Stimulated activated CD8-positive, alpha-beta memory T cell treated with anti-CD3 and anti-CD28 coated beads, Interleukin-15, amount 100 ng/mL, for 24 hours (primary cell): Measurements from ENCODE around the gene SDSL.

Source experiments
- DNase-seq: peaks from one replicate; pipeline ENCODE4 v3.0.0-alpha.2; 2020; ENCODE audit warnings: low read depth

Gene SDSL

DNA sequence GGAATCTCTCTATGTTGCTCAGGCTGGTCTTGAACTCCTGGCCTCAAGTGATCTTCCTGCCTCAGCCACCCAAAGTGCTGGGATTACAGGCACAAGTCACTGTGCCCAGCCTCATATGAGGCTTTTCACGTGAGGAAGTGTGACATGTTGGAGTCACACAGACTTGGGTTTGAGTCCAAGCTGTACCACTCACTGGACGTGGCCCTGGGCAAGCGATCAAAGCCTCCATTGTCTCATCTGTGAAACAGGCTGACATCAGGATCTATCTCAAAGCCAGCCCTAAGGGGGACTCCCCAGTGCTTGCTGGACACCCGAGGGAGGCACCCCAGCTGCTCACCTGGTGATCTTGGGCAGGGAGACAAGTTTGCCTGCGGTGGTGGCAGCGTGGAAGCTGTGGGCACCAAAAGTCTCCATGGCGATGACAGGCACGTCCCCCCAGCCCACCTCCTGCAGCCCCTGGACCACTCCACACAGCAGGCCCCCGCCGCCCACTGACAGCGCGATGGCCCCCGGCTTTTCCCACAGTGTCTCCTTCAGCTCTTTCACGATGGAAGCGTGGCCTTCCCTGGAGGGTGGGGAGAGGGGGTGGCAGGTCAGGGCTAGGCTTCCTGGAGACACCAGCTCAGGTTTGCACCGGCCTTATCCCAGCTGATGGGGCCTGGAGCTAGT, 25.2 kb upstream of the SDSL start:
- DNase-seq = no peak

DNA sequence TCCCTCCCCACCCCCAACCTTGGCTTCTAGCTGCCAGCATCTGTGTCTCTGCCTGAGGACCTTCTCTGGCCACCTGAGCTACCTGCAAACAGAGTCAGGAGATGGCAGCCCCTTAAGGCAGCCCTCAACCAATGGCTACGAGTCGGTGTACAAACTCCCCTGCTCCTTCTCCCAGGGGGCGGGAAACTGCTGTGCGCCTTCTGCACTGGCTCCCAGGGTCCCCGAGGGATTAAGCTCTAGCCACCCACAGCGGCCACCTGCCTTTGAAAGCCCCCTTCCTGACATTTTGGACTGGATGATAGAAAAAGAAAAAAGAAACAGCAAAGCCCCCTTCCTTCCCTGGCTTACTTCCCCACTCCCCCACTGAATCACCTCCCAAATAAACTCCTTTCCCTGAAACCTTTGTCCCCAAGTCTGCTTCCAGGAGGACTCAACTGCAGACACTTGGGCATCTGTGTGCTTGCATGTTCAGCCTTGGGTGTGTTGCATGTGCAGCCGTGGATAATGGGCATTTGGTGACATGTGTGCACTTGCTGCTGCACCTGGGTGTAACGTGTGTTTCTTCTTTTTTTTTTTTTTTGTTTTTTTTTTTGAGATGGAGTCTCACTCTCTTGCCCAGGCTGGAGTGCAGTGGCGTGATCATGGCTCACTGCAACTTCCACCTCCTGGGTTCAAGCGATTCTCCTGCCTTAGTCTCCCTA, 24.5 kb upstream of the SDSL start:
- no peak for DNase-seq

DNA sequence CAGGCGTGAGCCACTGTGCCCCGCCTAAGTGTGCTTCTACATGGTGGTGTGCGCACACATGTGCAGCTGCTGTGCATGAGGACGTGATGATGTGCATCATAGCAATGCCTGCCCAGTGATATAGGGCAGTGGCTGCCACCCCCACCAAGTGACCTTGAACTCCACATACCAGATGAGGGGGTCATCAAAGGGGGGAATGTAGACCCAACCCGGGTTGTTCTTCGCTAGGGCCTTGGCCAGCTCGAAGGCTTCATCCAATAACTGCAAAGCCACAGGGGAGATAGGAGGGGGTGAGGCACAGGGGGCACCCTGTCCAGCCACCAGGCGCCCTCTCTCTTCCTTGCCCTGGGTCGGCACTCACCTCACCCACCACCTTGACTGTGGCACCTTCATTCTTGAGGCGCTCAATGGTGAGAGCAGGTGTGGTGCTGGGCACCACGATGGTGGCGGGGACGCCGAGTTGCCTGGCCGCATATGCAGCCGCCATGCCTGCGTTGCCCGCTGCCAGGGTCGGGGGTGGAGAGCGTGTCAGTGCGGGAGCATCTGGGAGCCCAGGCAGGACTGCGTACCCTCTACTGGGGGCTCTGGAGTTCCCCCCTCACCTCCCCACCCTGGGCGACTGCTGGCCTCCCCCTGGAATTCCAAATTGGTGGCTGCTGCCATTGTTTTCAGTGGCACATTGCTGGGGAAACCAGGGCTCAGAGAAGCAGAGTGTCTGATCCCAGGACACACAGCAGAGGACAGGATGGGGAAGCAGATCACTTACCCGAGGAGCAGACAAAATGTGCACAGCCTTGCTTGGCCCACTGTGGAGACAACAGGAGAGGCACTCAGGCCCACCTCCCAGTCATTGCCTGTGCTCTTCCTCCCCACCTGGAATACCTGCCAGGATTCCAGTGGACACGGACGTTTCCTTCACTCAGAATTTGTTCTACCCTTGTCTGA, 23.6 kb upstream of the SDSL start:
- DNase-seq = no peak

DNA sequence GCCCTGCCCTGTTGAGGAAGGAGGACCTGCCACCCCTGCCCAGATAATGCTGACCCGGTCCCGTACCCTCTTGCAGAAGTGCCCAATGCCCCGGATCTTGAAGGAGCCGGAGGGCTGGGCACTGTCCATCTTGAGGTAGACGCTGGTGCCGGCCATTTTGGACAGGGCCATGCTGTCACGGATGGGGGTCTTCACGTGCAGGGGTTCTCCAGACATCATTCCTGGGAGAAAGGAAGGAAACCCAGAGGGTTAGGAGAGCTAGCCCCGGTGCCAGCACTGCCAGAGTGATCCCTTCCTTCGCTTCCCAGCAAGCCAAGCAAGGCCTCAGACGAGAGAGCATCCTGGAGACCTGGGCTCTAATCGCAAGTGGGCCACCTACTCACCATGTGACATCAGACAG, 22.7 kb upstream of the SDSL start:
- DNase-seq = no peak

DNA sequence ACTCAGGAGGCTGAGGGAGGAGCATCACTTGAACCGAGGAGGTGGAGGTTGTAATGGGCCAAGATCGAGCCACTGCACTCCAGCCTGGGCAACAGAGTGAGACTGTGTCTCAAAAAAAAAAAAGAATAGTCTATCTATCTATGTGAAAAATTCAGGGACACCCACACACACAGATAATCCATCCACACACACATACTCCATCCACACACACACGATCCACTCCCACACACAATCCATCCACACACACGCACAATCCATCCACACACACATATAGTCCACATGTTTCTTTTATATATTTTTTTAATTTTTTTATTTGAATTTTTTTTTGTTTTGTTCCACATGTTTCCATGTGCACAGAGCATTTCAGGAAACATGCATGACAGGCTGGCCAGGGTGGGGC, 21.8 kb upstream of the SDSL start:
- DNase-seq = no peak

DNA sequence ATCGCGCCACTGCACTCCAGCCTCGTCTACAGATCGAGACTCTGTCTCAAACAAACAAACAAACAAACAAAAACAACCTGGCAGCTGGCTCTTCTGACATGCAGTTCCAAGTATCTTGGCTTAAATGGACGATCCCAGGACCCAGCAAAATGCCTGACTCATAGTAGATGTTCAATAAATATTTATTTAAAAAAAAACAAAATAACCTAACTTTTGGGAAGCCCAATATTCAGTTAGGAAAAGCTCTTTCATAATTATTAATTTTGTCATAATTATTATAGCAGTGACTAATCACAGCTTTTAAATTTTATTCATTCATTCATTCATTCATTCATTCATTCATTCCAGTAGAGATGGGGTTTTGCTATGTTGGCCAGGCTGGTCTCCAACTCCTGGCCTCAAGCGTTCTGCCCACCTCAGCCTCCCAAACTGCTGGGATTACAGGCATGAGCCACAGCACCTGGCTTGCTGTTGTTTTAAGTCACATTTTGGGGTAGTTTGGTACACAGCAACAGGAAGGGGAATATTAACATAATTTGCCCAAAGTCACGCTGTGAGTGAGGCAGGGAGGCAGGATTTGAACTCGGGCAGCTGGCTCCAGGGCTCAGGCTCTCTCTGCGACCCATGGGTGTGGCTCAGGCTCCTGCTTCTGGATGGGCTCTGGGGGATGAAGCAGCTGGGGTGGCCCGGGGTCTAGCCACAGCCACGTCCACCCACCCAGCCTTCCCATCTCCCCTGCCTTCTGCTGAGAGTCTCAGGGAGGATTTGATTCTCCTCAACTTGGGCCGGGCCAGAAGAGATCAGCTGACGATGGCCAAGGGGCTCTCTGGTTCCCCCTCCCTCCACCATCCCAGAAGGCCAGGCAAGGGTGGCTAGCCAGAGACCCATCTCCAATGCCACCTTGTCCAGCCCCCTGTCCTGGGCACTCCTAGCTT, 20.8 kb upstream of the SDSL start:
- no peak for DNase-seq

DNA sequence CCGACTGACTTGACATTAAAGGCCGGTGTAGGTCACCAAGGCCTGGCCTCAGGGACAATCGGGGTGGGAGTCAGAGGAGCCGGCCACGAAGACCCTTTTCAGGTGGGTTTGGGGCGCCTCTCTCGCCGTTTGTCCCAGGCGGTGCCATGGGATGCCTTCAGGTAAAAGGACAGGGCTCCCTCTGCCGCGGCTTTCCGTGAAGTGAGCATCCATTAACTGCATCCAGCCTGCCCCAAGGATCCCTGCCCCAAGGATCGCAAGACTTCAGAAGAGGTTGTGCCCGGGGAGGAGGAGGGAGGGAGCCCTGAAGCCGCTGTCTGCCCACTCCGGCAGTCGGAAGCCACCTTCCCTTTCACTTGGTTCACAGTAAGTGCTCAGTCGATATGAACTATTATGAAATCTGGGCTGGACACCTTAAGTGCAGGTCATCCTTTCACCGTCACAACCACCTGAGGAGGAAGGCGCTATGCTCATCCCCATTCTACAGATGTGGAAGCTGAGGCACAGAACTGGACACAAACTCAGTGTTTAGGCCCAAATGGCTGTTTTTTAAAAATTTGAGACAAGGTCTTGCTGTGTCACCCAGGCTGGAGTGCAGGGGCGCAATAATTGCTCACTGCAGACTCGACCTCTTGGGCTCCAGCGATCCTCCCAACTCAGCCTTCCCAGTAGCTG, 19.5 kb upstream of the SDSL start:
- DNase-seq = no peak

DNA sequence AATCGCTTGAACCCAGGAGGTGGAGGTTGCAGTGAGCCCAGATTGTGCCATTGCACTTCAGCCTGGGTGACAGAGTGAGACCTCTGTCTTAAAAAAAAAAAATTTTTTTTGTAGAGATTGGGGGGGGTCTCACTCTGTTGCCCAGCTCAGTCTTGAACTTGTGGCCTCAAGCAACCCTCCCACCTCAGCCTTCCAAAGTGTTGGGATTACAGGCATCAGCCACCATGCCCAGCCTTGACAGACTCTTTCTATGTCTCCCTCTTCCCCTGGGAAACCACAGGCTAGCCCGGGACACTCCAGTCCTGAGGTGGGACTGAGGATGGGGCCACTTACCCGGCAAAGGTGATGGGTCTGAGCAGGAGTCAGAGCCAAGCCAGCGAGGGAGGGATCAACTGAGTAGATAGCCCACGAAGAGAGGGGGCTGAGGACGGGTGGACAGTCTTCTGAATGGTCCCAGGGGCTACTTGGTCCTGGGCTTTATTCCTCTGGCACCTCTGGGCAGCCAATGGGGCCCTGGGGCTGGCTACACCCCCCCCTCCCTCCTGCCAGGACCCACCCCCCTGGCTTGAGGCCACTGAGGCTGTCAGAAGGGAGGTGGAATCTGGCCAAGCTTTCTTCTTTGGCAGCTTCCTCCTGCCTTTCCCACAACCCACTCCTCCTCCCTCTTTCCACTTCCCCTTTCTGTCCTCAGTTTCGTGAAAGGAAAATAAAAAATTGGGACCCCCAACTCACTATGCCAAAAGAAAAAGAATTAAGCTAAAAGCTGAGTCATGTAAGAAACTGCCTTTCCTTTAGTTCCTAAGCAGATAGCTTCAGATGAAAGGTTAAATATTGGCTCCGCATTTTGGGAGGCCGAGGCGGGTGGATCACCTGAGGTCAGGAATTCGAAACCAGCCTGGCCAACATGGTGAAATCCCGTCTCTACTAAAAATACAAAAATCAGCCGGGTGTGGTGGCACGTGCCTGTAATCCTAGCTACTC, 18.5 kb upstream of the SDSL start, which contains the start of gene SDS:
TSS of gene SDS (minus strand) at position 453 of the 981 bp plus-strand sequence. CDS start 4,179 bp downstream, outside the sequence.
- no peak for DNase-seq

DNA sequence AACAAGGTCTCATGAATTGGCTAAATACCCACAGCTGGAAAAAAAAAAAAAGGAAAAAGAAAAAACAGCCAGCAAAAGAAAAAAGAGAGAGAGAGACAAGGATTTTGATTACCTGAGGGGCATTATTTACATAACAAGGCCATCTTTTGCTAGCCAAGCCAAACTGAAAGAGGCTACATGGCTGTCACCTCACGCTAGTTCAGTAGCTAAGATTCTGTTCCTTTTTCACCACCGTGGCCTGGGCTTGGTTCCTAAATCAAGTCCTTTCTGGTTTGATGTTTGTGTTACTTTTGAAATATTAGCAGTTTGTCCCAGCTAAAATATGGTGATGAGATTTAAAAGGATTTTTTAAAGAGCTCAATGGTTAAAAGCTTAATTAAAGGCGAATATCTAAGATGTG, 16.5 kb upstream of the SDSL start:
- no peak for DNase-seq

DNA sequence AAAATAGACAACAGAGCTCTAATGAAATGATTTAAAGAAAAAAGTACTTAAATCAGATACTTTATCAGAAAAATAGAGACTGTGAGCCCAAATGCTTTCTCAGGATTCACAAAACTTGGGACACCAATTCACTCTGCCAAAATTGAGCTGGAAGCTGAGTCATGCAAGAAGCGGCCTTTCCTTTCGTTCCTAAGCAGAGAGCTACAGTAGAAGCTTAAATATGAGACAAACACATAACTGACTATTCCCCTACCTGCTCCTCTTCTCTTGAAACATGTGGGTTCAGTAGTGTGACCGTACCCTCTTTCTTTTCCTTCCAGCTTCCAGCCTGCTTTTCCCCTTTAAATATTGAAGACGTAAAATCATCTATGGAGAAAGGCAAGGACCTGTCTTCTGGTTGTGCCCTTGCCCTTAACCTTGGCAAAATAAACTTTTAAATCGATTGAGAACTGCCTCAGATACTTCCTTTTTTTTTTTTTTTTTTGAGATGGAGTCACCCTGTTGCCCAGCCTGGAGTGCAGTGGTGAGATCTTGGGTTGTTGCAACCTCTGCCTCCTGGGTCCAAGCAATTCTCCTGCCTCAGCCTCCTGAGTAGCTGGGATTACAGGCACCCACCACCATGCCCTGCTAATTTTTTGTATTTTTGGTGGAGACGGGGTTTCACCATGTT, 14.1 kb upstream of the SDSL start:
- no peak for DNase-seq

DNA sequence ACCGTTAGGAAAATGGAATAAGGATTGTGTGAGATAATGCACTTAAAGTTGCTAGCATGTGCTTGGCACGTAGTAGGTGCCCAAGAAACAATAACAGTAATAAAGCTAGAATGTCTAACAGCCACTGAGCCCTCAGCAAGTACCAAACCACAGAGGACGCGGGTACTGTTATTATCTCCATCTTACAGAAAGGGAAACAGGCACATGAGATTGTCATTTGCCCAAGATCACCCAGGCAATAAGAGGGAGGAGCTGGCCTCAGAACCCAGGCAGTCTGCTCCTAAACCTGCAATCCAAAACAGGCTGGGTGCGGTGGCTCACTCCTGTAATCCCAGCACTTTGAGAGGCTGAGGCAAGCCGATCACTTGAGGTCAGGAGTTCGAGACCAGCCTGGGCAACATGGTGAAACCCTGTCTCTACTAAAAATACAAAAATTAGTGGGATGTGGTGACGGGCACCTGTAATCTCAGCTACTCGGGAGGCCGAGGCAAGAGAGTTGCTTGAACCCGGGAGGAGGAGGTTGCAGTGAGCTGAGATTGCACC, 13.4 kb upstream of the SDSL start:
- DNase-seq = no peak

DNA sequence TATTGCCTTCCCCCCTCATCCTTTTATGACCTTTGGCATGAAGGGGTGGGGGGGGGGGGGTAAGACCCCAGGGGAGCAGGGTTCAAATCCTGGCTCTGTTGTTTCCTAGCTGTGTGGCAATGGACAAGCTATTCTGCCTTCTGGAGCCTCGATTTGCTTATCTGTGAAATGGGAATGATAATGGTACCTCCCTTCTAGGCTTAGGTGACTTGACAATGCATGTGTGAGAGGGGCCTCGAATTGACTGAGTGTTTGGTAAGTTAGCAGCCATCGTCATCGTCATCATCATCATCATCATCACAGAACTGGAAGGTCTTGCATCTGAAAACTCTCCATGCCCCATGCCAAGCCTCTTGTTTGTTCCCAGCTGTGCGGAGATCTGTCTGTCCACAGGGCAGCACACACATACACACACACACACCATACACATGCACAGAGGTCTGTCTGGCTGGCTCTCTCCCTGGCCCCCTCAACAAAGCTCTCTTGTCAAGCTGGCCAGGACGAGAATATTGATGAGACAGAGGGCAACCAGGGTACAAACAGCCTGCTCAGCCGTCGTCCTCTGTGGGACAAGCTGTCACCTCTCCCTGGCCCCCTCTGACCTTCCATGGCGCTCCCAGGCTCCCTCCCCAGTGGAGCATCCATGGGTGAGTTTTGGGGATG, 12.6 kb upstream of the SDSL start:
- DNase-seq = no peak

DNA sequence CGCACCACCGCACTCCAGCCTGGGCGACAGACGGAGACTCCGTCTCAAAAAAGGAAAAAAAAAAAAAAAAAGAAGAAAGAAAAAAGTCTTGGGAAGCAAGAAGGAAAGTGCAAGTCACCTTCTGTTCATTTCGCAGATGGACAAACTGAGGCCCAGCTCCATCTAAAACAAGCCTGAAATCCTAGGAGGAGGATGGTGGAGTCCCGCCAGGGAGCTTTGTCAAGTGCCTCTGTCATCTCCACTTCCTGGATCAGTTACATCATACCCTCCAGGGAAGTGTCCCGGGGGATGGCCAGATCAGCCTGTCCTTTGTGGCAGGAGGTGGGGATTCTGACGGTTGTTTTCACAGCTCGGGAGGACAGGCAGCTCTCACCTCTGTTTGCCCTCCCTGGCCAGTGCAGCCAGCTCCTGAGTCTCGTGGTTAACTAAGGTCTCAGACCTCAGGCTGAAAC, 8.7 kb upstream of the SDSL start:
- no peak for DNase-seq

DNA sequence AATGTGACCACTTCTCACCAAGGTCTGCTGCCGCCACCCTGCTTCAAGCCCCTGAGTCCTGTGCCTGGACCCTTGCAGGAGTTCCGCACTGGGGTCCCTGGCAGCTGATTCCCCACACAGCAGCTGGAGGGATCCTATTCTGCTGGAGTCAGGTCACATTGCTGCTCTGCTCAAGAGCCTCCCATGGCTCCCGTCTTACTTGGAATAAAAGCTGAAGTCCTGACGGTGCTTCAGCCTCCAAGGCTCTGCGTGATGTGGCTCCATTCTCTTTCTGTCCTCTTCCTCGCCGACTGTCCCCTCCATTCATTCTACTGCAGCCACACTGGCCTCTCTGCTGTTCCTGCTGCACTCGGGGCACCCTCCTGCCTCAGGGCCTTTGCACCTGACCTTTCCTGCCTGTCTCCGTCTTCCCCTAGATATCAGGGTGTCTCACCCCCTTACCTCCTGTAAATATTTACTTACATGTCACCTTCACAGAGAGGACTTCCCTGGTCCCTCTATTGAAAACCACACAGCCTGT, 7.6 kb upstream of the SDSL start:
- no peak for DNase-seq

DNA sequence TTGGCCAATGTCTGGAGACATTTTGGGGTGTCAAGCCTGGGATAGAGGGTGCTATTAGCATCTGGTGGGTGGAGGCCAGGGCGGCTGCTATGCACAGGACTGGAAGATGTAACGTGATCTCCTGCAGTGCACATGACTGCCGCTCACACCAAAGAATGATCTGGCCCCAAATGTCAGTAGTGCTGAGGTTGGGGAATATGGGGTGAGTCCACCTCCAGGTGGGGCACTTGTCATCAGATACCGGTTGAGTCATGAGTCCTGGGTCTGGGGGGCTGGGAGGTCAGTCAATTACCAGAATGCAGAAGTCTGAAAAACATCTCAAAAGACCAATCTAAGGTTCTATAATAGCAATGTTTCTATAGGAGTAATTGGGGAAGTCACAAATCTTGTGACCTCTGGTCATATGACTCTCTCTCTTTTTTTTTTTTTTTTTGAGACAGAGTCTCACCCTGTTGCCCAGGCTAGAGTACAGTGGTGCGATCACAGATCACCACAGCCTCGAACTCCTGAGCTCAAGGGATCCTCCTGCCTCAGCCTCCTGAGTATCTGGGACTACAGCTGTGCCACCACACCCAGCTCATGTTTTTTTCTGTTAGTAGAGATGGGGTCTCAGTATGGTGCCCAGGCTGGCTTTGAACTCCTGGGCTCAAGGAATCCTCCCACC, 6.0 kb upstream of the SDSL start:
- no peak for DNase-seq

DNA sequence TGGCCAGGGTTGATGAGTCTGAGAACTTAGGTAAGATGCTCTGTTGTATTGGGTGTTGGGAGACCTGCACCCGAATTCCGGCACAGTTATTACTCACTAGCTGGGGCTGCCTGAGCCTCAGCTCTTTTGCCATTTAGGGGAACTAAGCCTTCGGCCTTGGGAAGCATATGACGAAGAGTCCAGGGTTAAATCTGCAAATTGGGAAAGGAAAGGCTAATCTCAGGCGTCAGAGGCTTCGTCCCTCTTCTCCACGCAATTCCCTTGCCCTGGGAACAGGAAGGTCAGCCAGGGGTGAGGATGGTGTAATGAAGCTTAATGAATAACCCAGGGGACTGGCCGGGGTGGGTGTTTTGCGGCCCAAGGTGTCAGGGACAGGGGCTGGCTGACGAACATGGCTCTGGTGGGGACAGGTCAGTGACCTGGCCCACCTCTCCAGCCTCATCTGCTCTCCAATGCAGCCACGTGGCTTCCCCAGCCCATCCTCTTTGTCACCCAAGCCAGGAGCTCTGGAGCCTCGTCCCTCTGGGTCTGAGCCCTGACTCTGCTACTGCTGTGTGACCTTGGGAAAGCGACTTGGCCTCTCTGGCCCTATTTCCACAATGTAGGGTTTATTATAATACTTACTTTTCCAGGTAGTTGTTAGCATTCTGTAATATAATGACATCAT, 3.8 kb upstream of the SDSL start:
- DNase-seq = no peak
